SK-N-SH (cell line): ENCODE measurements around the gene PDGFRA. TPM values are rescaled to one million over a fixed set of nuclear protein-coding genes. Genes with fewer than 3 reads are reported as not detected.

Experiments used
- CTCF ChIA-PET: fragments of 300-600, 350-600 bp; formaldehyde crosslinking; extraction: SDS; loops from one replicate; lab custom pipeline; 2021; lab: Yijun Ruan, JAX
- POLR2A ChIA-PET: fragments of 350-600 bp; sonication (Branson Sonifier 250); formaldehyde crosslinking; extraction: SDS; loops from one replicate; lab custom pipeline; 2020; ENCODE audit warnings: antibody characterized with exemption, inconsistent platforms; lab: Yijun Ruan, JAX
- DNase-seq: peaks from one replicate; pipeline ENCODE4 v3.0.0; 2012
- H2AFZ ChIP-seq: fragments of 200-600 bp; sonication (generic); 2 replicates; pipeline ENCODE4 v1.8.1; 2016; ENCODE audit warnings: antibody characterized with exemption, mild to moderate bottlenecking, low read depth
- H3F3A ChIP-seq: fragments of 200-600 bp; sonication (generic); replicated peaks from 2 replicates; pipeline ENCODE3; 2016; ENCODE audit warnings: antibody characterized with exemption, mild to moderate bottlenecking; ENCODE audit not compliant: insufficient read depth
- H3K27ac ChIP-seq, 2 experiments: fragments of 200-500 bp in 1 of 2; fragments of 200-600 bp in 1 of 2; sonication (Bioruptor generic) in 1 of 2; sonication (generic), shearing (Covaris generic) in 1 of 2; 2 replicates each; pipeline versions ENCODE4 v1.5.1 to v1.6.1; 2014 to 2016; ENCODE audit warnings: low read depth in 2 of 2, inconsistent platforms in 1 of 2, low read length in 1 of 2, mild to moderate bottlenecking in 1 of 2, mixed read lengths in 1 of 2
- H3K27me3 ChIP-seq: fragments of 200-600 bp; sonication (generic), shearing (Covaris generic); 2 replicates; pipeline ENCODE4 v1.6.1; 2016; ENCODE audit warnings: mixed run types; ENCODE audit not compliant: insufficient read depth
- H3K36me3 ChIP-seq, 2 experiments: fragments of 200-500 bp in 1 of 2; fragments of 200-600 bp in 1 of 2; sonication (Bioruptor generic) in 1 of 2; sonication (generic) in 1 of 2; replicated peaks in 1 of 2; 2 replicates each; pipeline versions ENCODE3 to v1.5.1; 2014 to 2016; ENCODE audit warnings: low read length in 1 of 2, mild to moderate bottlenecking in 1 of 2; ENCODE audit not compliant: insufficient read depth in 2 of 2, control insufficient read depth in 1 of 2
- H3K4me1 ChIP-seq, 2 experiments: fragments of 200-500 bp in 1 of 2; fragments of 200-600 bp in 1 of 2; sonication (Bioruptor generic) in 1 of 2; sonication (generic), shearing (Covaris generic) in 1 of 2; 2 replicates each; pipeline versions ENCODE4 v1.5.1 to v1.6.1; 2014 to 2016; ENCODE audit warnings: low read depth in 1 of 2, low read length in 1 of 2, mixed run types in 1 of 2; ENCODE audit not compliant: insufficient read depth in 2 of 2, control insufficient read depth in 1 of 2
- H3K4me2 ChIP-seq: fragments of 200-600 bp; sonication (generic), shearing (Covaris generic); 2 replicates; pipeline ENCODE4 v1.6.1; 2017; ENCODE audit warnings: mixed run types
- H3K4me3 ChIP-seq, 2 experiments: fragments of 200-500 bp in 1 of 2; fragments of 200-600 bp in 1 of 2; sonication (Bioruptor generic) in 1 of 2; sonication (generic), shearing (Covaris generic) in 1 of 2; 2 replicates each; pipeline versions ENCODE4 v1.5.1 to v1.8.1; 2014 to 2016; ENCODE audit warnings: low read depth in 2 of 2, inconsistent platforms in 1 of 2, low read length in 1 of 2, mild to moderate bottlenecking in 1 of 2, mixed read lengths in 1 of 2, moderate library complexity in 1 of 2
- H3K79me2 ChIP-seq: fragments of 200-600 bp; sonication (generic); 2 replicates; pipeline ENCODE4 v1.8.1; 2017; ENCODE audit warnings: mild to moderate bottlenecking; ENCODE audit not compliant: insufficient read depth
- H3K9ac ChIP-seq: fragments of 200-600 bp; sonication (generic); 2 replicates; pipeline ENCODE4 v1.6.1; 2017; ENCODE audit warnings: mixed run types
- H3K9me2 ChIP-seq: fragments of 200-600 bp; sonication (generic); 2 replicates; pipeline ENCODE4 v1.6.1; 2017; ENCODE audit warnings: mixed run types
- H3K9me3 ChIP-seq: fragments of 200-600 bp; sonication (generic); 2 replicates; pipeline ENCODE4 v1.6.1; 2017; ENCODE audit warnings: mixed run types, mild to moderate bottlenecking, moderate library complexity
- H4K20me1 ChIP-seq: fragments of 200-600 bp; sonication (generic); 2 replicates; pipeline ENCODE4 v1.6.1; 2017; ENCODE audit warnings: mild to moderate bottlenecking, mixed run types; ENCODE audit not compliant: insufficient read depth
- ELF1 ChIP-seq: IDR thresholded peaks from 2 replicates; pipeline ENCODE4 v1.4.0; 2012
- EP300 ChIP-seq, 2 experiments: IDR thresholded peaks; 2 replicates each; pipeline versions ENCODE4 v1.4.0 to v1.6.1; 2012; ENCODE audit warnings: borderline replicate concordance in 1 of 2, low read depth in 1 of 2, low read length in 1 of 2
- FOSL2 ChIP-seq: IDR thresholded peaks from 2 replicates; pipeline ENCODE4 v1.4.0; 2012; ENCODE audit warnings: low read depth, mild to moderate bottlenecking, moderate library complexity, borderline replicate concordance
- FOXM1 ChIP-seq: IDR thresholded peaks from 2 replicates; pipeline ENCODE4 v1.4.0; 2012; ENCODE audit warnings: low read depth, mild to moderate bottlenecking
- GABPA ChIP-seq: IDR thresholded peaks from 2 replicates; pipeline ENCODE4 v1.4.0; 2012; ENCODE audit warnings: low read depth, mild to moderate bottlenecking
- NFIC ChIP-seq: IDR thresholded peaks from 2 replicates; pipeline ENCODE4 v1.4.0; 2012; ENCODE audit warnings: borderline replicate concordance
- NRF1 ChIP-seq: IDR thresholded peaks from 2 replicates; pipeline ENCODE4 v1.6.1; 2012; ENCODE audit warnings: low read depth, mild to moderate bottlenecking, low read length
- POLR2AphosphoS5 ChIP-seq: IDR thresholded peaks from 2 replicates; pipeline ENCODE4 v1.6.1; 2012; ENCODE audit warnings: low read depth, low read length
- RAD21 ChIP-seq: IDR thresholded peaks from 2 replicates; pipeline ENCODE4 v1.6.1; 2012; ENCODE audit warnings: mild to moderate bottlenecking, low read length
- RCOR1 ChIP-seq: fragments of 150-350 bp; IDR thresholded peaks from 2 replicates; pipeline ENCODE4 v1.6.1; 2017; ENCODE audit warnings: antibody characterized with exemption, low read length
- REST ChIP-seq: IDR thresholded peaks from 2 replicates; pipeline ENCODE4 v1.6.1; 2012; ENCODE audit warnings: mild to moderate bottlenecking, low read depth, low read length, moderate library complexity
- RFX5 ChIP-seq: IDR thresholded peaks from 2 replicates; pipeline ENCODE4 v1.6.1; 2012; ENCODE audit warnings: mild to moderate bottlenecking, improper control_type of control experiment, low read length
- RXRA ChIP-seq: IDR thresholded peaks from 2 replicates; pipeline ENCODE4 v1.4.0; 2012; ENCODE audit warnings: low read depth, mild to moderate bottlenecking, borderline replicate concordance
- TAF1 ChIP-seq: IDR thresholded peaks from 2 replicates; pipeline ENCODE4 v1.6.1; 2012; ENCODE audit warnings: low read depth, mild to moderate bottlenecking, low read length, moderate library complexity, borderline replicate concordance
- USF1 ChIP-seq: IDR thresholded peaks from 2 replicates; pipeline ENCODE4 v1.4.0; 2012; ENCODE audit warnings: low read depth, borderline replicate concordance
- WGBS: methylation state at CpG from one replicate; pipeline ENCODE4 v1.1.6; 2017; ENCODE audit warnings: low lambda C conversion rate; 5-methylcytosine and 5-hydroxymethylcytosine counted together
- polyA plus RNA-seq, 3 experiments: library from polyadenylated mRNA; depleted of rRNA; stranded (reverse); fragments of >200 nt; gene quantifications; 2 replicates each; pipeline ENCODE4 v1.2.3, GENCODE V29; 2012

PDGFRA gene
- polyA plus RNA-seq, 1 of the 3 experiments (the other 2 are of a cell fraction), result 25.3 TPM

GRCh38 chr4:54199919-54200318 lies 29.2 kb upstream of the PDGFRA start:
- no peak for DNase-seq

More at GRCh38 chr4:54199919-54200318, 29.2 kb upstream of the PDGFRA start:
- no peaks in the 10 kb centered on the region for H3K9me3 ChIP-seq
- peaks cover 19% of the 10 kb centered on the region for H3F3A ChIP-seq
- H3K9me2 ChIP-seq, result no peaks in the 10 kb centered on the region
- H4K20me1 ChIP-seq, result no peaks in the 10 kb centered on the region
- no peak overlapping the region for H3K9ac ChIP-seq
- WGBS, result 90% methylated on average over 5 of the region's 5 CpGs
- H3K27me3 ChIP-seq, result no peaks in the 10 kb centered on the region
- no peak overlapping the region for H2AFZ ChIP-seq
- H3K36me3 ChIP-seq, result no peaks in the 10 kb centered on the region
- POLR2A ChIA-PET, result no interaction called here
- no peak overlapping the region for H3K27ac ChIP-seq
- no peak for TF ChIP-seq ELF1
- TF ChIP-seq REST, result no peak
- TF ChIP-seq GABPA, result no peak
- TF ChIP-seq FOXM1, result no peak
- no peak for TF ChIP-seq RCOR1
- no peak for TF ChIP-seq RAD21
- TF ChIP-seq POLR2AphosphoS5, result no peak
- TF ChIP-seq RFX5, result no peak
- TF ChIP-seq NRF1, result no peak
- TF ChIP-seq NFIC, result no peak
- no peak for TF ChIP-seq USF1
- TF ChIP-seq EP300 (IDR thresholded peaks at IDR 0.05; ENCODE audit: borderline replicate concordance in 1 of 2, low read depth in 1 of 2, low read length in 1 of 2), result no peak
- no peak for TF ChIP-seq FOSL2
- no peak for TF ChIP-seq RXRA
- TF ChIP-seq TAF1, result no peak
- TF ChIP-seq, all 33 proteins: peak for 0
- peaks cover 16 to 19% of the 10 kb centered on the region in 2 experiments for H3K4me1 ChIP-seq
- no peak overlapping the region for H3K4me3 ChIP-seq
- H3K79me2 ChIP-seq, result no peaks in the 10 kb centered on the region
- CTCF ChIA-PET, result interaction anchor here (0.6 to 1.2 kb wide), 2 partner anchors 15 to 250 kb away, joined by 3 read pairs; no protein-coding TSS in a partner anchor
- H3K4me2 ChIP-seq, result no peak overlapping the region
